NCI-H2227 treated with DMSO at 0.1 percent for 48 hours (cell line): ENCODE measurements around the gene FNDC3B.

Experiments
- DNase-seq: peaks from one replicate; lab custom pipeline; 2025; lab: John Stamatoyannopoulos, UW

FNDC3B gene

DNA sequence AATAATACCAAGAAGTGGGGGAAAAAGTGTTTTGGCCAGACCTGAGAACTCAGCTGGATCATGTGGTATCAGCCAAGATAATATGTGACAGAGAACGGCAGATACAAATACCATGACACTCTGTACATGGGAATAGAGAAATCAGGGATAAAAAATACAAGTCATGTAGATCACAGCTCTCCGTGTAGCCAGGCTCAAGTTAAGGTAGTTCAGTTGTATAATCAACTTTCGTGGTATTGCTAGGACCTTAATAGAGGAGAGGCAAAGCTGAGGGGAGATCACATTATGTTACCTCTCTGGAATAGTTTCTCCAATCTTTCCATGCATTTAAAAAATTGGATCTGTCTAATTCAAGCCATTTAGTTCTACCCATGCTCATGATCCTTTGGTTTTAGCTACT lies 229.0 kb downstream of the FNDC3B start:
- DNase-seq = no peak

DNA sequence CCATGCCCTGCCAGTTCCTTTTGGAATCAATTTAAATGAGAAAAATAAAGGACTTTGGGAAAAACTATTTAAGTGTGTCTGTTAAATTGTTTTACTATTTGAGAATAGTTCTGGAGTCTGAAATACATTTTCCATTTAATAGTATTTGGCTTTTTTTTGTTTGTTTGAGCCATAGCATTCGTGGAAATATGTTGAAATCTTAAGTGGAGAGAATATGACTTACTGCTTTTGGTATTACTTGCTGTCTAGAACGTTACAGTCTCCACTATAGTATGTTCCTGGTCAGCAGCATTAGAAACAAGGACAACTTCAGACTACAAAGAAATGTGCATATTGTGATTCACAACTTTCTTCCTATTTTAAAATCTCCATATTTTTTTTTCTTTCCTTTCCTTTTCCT lies 229.5 kb downstream of the FNDC3B start:
- DNase-seq = no peak

DNA sequence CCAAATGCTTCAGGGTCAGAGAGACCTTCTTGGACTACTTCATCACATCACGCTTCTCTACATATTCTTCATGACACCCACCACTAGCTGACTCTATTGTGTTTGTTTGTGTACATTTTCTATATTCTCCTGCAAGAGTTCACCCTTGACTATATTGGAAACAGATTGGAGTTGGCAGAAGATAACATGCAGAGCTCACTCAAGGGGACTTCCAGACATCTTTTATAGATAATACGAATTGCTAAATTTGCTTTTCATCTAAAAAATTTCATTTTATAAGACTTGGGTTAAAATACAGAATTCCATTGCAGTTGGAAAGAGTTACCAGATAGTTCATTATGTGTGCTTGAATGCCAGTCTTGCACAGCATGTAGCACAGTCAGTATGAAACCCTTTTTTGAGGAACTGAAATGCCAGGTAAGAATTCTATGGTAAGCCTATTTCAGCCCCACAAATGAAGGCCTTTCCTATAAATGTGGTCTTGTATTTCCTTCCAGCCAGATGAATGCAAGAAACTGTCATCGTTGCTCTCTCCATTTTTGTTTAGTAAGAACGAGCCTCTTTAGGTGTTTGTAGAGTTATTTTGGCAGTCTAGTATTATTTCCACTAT lies 231.3 kb downstream of the FNDC3B start:
- no peak for DNase-seq

DNA sequence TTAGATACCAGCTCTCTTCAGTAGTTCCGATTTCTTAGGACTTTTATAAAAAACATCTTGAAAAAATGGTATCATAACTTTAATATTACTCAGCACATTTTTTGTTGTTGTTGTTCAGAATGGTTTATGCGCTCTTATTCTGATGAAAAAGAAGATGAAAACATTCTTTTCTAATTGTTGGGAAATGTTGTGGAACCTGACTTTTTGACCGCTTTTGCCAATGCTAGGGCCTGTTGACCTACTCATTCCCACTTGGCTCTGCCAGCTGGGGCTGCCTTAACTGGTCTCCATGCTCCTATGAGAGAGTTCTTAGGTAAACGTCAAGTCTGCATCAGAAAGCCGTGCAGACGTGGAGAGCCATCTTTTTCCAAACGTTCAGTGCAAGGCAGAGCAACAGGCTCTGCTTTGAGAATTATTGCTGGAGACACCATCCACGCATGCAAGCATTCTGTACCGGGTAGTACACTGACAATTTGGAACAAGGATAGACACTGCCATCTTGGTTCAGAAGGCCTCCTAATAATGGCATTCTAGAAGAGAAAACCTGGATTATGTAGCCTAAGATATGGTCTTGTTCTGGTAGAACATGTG lies 232.1 kb downstream of the FNDC3B start:
- DNase-seq = no peak

DNA sequence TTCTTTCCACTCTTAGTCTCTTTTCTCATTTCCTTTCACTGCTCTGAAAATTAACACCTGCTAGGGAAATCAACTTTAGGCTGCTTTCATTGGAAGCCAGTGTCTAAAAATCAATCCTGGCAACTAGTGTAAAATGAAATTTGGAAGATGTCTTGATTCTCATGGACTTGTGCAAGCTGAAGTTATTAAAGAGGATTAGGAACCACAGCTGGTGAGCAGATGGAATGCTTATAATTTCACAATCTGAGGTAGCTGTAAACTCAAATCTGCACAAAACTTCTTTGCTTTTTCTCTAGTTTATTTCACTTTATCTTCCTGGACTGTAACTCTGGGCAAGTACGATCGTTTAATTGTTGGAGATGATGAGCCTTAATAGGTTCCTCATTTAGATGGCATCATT lies 233.3 kb downstream of the FNDC3B start:
- DNase-seq = no peak

DNA sequence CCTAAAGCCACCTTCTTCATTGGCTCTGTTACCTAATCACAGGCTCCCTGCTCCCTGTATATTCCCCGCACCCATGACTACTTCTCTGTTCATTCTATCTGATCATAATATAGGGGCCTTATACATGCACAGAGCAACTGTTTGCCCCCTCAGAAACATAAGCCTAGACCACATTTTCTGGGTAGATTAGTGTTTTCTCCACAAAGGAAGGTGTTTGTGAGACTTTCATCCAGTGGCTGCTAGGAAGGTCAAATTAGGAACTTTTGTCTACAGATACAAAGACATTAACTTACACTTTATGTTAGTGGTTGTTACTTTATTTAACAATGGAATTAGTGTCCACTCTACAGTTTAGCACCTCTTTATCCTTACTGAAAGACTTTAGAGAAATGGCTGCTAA lies 234.0 kb downstream of the FNDC3B start:
- DNase-seq = no peak

DNA sequence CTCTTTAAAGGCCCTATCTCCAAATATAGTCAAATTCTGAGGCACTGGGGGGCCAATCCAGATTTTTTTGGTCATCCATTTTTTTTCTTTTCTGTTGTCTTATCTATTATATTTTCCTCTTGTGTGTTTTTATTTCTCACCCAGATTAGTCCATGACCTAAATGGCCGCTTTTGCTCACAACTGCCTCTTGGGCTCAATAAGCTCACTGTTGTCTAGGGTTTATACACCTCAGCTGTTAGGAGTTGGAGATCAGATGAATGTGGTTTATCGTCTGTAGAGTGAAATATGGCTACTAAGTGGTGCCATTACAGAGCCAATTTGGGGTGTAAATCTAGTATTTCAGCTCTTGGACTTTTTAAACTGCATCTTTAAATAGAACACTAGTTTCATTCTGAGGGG lies 235.5 kb downstream of the FNDC3B start:
- DNase-seq = no peak

DNA sequence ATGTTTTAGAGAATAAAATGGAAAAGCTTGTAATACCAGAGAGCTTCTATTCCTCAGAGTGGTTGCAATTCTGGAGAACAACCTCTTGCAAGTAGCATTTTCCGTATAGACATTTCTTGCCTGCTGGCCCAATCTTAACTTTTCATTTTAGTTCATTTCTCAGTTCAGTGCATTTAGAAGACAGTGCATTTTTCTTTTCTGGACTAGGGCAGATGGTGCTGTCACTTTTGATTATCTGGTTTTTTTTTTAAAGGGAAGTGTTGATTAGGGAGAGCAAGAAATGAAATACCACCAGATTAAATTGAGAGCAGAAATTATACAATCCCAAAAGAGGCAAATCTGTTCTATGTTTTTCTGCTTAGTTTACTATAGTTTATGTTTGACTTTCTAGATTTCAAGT lies 236.2 kb downstream of the FNDC3B start:
- no peak for DNase-seq

DNA sequence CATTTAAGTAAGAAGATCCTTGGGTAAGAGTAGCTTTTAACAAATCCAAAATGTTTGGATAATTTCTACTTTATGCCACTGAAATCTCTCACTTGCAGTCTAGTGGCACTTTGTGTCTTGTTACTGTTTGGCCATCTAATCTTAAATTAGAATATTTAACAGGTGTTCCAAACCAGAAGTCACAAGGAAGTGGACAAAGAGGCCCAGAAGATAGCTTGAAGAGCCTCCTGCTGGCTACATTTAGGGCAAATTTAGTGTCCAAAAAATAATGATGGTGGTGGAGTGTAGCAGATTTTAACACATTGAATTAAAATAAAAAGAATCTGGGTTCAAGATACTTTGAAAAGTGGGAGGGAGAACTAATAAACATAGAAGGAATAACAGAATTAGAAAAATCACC lies 236.7 kb downstream of the FNDC3B start:
- no peak for DNase-seq

DNA sequence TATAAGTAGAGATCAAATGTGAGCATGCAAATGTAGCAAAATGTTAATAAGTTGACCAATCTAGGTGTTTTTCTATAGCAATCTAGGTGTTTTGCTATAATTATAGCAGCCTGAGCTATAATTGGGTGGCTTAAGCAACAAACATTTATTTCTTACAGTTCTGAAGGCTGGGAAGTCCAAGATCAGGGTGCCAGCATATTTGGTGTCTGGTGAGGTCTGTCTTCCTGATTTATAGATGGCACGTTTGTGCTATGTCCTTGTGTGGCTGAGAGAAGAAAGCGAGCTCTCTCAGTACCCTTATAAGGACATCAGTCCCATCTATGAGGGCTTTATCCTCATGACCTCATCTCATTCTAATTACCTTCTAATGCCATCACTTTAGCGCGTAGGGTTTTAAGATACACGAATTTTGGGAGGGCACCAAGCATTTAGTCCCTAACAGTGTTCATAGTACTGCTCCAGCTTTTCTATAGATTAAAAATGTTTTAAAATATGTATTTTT lies 237.8 kb downstream of the FNDC3B start:
- no peak for DNase-seq

DNA sequence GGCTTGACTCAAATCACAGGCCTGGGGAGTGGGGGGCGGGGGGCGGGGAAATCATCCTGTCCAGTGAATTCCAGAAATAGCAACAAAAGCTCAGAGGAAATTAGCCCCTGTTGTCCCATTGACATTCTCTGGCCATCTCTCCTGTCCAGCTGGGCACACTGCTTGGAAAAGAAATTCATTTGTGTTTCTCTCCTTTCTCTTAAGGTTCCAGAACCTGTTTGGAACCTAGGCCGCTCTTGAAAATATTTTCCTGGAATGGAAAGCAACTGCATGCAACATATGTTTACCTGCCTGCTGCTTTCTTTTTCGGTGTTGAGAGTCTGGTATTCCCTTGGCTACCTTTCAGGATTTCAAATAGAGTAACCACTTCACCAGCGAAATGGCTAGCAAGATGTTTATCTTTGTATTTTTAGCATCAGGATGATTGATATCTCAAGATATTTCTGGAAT lies 239.8 kb downstream of the FNDC3B start:
- no peak for DNase-seq

DNA sequence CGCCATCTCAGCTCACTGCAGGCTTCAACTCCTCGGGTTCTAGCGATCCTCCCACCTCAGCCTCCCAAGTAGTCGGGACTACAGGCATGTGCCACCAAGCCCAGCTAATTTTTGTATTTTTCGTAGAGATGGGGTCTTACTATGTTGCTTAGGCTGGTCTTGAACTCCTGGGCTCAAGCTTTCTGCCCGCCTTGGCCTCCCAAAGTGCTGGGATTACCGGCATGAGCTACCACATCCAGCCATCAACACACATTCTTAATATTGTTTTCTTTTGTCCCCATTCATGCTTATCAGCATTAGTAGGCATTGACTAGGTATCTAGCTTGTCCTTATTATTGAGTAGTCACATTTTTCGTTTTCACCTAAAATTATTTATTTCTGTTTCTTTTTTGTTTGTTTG lies 240.6 kb downstream of the FNDC3B start:
- no peak for DNase-seq

DNA sequence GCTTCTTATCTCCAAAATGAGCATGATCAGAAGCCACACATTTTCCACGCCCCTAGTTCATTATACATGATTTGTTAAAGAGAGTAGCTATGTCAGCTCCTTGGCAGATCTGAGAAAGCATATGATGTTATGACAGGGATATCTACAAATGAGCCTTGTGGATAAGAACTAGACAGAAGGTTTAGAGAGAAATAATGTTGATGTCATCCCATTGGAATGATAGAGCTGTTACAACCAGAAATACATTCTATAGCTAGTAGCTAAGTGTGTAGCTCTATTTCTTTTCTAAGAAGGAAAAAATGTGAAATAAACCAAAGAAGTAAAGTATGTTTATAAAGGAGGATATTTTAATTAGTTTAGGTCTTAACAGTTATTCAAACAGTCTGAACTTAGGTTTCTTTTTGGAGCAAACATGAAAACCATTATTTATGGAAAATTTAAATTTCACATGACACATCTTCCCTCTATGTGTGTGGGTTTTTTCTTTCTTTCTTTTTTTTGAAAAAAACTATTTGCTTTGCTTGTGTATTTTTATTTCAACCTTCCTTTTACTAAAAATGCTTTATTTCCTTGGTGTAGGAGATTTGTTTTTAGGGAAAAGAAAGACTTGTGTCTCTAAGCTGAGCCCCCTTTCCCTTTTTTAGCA lies 241.2 kb downstream of the FNDC3B start:
- no peak for DNase-seq

DNA sequence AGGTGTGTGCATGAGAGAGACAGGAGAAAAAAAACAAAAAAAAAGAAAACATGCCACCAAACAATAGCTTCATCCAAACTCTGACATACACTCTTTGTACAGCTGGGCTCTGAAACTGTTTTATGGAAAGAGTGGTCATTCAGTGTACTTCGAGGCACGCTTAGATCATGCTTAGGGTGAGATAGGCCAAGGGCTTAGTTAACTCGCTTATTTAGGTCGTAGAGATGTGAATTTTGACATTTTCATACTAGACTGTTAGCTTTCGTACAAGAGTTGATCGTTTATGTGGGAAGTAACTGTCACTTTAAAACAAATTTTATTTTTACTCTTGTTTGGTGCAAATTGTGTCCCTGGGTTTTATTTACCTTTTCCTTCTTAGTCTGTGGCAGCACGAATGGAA lies 242.5 kb downstream of the FNDC3B start:
- no peak for DNase-seq

DNA sequence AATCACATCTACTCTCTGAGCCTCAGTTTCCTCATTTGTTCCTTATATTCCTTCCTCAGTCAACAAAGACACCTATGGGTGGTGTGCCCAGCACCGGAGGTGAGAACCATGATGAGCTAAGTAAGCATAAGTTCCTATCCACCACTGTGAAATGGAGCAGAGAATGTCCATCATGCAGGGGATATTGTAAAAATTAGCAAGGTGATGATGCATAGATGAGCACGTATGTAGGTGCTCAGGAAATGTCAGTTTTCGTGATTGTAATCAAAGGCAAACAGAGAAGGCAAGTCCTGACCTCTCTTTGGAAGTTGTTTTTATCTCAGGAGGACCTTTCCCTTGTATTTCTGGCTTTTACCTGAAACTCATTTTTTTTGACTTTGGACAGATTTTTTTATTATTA lies 243.5 kb downstream of the FNDC3B start:
- DNase-seq = no peak

DNA sequence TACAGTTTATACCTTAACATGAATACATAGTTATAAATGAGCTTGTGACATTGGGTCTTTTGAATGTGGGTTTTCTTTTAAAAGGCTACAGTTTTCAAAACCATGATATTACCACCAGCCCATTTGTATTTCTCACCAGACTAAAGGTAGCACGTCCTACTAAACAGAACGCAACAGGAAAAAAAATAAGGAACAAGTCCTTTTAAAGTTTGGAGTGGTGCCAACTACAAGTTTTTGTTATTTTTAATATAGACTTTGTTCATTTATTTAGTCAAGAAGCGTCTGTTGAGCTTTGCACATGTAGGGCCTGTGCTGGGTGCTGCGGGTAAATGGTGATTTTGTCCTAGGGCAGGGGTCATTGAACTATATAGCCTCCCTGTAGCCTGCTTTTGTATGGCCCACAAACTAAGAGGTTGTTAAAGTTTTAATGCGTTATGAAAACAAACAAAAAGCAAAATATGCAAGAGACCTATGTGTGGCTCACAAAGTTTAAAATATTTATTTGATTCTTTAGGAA lies 244.5 kb downstream of the FNDC3B start:
- no peak for DNase-seq

DNA sequence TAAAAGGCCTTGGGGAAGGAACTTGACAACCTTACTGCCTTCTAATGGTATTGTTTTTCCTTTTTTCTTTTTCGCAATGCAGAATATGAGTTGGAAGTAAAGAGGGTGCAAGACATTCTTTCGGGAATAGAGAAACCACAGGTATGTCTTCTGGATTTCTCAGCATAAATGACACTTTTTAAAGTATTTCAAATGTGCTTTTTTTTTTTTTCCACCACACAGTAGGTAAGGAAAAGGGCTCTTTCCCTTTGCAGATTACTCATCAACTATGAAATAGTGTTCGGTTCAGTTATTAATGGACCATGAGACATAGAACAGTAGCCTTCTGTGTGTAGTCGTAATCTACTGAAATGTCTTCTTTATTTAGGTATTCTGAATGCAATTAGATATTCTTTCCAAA lies 246.5 kb downstream of the FNDC3B start:
- DNase-seq = no peak

DNA sequence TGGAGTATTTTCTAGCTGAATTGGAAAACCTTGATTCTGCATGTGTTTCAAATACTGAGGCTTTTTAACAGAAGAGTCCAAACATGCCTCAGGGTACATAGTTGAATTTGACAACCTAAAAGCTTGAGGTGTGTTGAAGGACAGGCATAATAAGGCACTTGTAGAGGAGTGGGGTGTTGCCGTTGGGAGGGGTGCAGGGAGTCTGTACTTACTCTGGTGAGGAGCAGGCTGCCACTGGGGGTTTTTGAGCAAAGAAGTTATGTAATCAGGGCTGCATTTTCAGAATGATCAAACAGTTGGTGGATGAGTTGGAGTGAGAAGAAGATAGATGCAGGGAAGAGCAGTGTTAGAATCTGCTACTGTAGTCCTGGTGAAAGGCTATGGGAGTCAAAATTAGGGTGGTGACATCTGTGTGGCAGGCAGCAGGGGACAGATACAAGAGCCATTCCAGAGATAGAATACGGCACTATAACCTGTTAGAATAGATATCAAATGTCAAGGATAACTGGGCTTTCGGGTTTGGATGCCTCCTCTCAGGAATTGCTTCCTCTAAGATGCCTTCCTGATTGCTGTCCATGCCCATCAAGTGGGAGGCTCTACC lies 247.3 kb downstream of the FNDC3B start:
- DNase-seq = no peak

DNA sequence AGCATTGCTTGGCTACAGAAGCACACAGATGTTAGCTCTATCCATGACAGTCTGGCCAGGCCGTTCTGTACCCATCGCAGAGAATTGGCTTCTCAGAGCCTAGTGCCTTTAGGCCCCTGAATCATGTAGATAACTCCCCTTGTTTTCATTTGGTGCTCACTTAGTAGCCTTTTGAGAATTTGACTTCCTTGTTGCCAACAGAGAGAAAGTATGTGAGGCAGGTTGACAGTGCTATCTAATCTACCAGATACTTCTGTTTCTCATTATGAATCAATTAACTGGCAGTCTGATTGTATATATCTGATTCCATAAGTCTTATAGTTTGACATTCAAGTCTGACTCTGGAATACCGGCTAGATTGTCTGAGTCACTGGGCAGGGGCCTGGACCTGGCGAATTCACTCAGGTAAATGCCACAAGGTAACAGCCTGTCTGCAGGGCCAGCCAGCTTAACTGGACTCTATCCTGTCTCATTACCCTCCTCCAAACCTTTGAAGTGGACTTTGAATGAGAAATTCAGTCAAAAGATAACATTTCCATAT lies 248.6 kb downstream of the FNDC3B start:
- no peak for DNase-seq

DNA sequence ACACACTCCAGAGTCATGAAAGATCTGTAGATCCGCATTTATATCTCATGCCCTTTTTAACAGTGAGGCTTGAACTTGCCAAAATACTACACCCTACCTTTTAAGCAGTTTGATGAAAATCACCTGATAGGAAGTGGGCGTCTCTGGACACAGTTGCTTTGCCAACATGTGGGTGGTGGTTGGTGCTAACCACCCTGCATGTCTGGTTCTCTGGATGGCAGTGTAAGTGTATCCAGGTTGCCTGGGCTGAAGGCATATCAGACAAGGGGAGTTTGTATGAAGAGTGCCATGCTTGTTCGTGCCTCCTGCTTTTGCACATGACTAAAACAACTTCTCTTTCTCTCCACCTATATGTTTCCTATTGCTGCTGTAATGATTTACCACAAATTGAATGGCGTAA lies 249.3 kb downstream of the FNDC3B start:
- no peak for DNase-seq

DNA sequence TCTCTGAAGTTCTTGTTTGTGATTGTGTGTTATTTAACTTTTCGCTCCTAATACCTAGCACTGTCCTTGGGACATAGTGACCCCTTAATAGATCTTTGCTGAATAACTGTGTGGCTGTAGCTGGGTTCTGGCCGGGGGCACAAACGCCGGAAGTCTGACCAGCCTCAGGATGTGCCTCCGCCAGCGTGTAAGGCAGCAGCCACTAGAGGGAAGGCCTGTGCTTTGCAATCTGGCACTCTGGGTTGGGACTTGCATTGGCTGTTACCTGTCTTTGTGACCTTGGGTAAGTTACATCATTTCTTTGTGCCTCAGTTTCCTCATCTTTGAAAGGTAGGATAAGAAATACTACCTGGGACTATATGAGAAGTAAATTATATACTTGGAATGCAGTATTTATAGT lies 250.2 kb downstream of the FNDC3B start:
- no peak for DNase-seq

DNA sequence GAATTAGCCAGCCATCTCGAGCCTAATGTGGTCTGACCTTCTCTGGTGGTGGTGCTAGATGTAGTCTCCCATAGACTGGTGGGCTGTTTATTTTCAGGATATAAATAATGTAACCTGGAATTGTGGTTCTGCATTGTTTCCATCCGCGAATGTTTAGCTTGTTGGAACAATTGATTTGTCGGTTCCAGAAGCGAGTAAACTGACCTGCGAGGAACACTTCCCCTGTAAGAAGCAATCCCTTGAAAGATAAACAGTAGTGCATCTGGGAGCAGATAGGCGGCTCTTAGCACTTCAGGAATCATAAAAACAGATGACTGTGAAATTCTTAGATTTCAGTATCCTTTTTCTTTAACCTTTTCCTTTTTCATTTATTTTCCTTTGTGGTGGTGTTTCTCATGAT lies 251.1 kb downstream of the FNDC3B start:
- no peak for DNase-seq

DNA sequence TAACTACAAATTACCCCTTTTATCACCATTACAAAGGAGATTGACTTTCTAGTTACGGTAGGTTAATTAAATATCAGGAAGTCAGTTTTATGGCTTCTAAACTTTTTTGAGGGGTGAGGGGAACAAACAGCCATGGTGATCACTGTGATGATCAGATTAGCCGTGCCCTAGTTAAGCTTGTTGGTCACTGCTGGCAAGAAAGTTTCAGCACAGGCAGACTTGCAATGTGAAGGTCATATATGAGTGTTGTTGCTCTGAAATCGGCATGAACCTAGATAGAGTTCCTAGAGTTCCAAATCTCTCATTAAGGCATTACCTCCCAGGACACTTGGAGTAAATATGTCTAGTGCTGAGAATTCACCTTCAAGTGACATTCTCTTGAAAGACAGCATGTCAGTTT lies 252.3 kb downstream of the FNDC3B start:
- DNase-seq = no peak
